ENCODE results near the gene MARCHF11. TPM values are rescaled to one million over a fixed set of nuclear protein-coding genes. Genes with fewer than 3 reads are reported as not detected.

Gene MARCHF11
- total and polyA plus RNA-seq, 2 experiments from 2014 or later: 0.17 to 1.5 TPM

- H4K20me1 ChIP-seq (replicated peaks; ENCODE audit: insufficient read depth): no peaks in the 10 kb centered on the region
- Mint-ChIP-seq H3K27me3 (ENCODE audit: insufficient read depth, low read depth, poor library complexity) (peaks cover 3% of the 10 kb centered on the region), H3K36me3 (ENCODE audit: low read depth) (no peaks in the 10 kb centered on the region), H3K4me3 (no peak overlapping the region), H3K9me3 (no peaks in the 10 kb centered on the region), H3K27ac (no peak overlapping the region), H3K4me1 (no peaks in the 10 kb centered on the region)
- DNase-seq (ENCODE audit: low spot score): no peak
- no peaks in the 10 kb centered on the region for H3K9me2 ChIP-seq (ENCODE audit: insufficient read depth)
- no peaks in the 10 kb centered on the region for H3K27me3 ChIP-seq (ENCODE audit: insufficient read depth)
- H3F3A ChIP-seq (replicated peaks; ENCODE audit: low read depth): no peaks in the 10 kb centered on the region
- H3K4me2 ChIP-seq: no peak overlapping the region
- TF ChIP-seq ZNF462 (CRISPR knock-in tag; IDR thresholded peaks at IDR 0.05): no peak
- no peak for TF ChIP-seq ZNF114 (CRISPR knock-in tag; IDR thresholded peaks at IDR 0.05)
- no peak for TF ChIP-seq STAT1 (IDR thresholded peaks at IDR 0.05; ENCODE audit: unreplicated experiment)
- H3K4me1 ChIP-seq (ENCODE audit: insufficient read depth): no peaks in the 10 kb centered on the region
- H3K79me2 ChIP-seq (replicated peaks; ENCODE audit: insufficient read depth): no peaks in the 10 kb centered on the region
- no peak overlapping the region for H3K27ac ChIP-seq (ENCODE audit: low read depth)
- H2AFZ ChIP-seq: no peak overlapping the region
- no peak for ATAC-seq
- no peaks in the 10 kb centered on the region for H3K36me3 ChIP-seq (ENCODE audit: insufficient read depth)
- no peak overlapping the region for H3K4me3 ChIP-seq
These were observed 105.2 kb downstream of the MARCHF11 start for GRCh38 chr5:16074358-16074757.

GRCh38 chr5:16072616-16073015, 107.0 kb downstream of the MARCHF11 start:
- Histone ChIP-seq H3K79me2 (replicated peaks; ENCODE audit: insufficient read depth) (no peaks in the 10 kb centered on the region), H3K27me3 (ENCODE audit: insufficient read depth) (no peaks in the 10 kb centered on the region), H4K20me1 (replicated peaks; ENCODE audit: insufficient read depth) (no peaks in the 10 kb centered on the region), H3K4me1 (ENCODE audit: insufficient read depth) (no peaks in the 10 kb centered on the region), H3K4me2 (no peak overlapping the region), H3K27ac (ENCODE audit: low read depth) (no peak overlapping the region), H3K36me3 (ENCODE audit: insufficient read depth) (no peaks in the 10 kb centered on the region), H3F3A (replicated peaks; ENCODE audit: low read depth) (no peaks in the 10 kb centered on the region), H3K9me2 (ENCODE audit: insufficient read depth) (no peaks in the 10 kb centered on the region), H2AFZ (no peak overlapping the region), H3K4me3 (no peak overlapping the region)
- ATAC-seq (no peak), DNase-seq (ENCODE audit: low spot score) (no peak)
- H3K4me3 Mint-ChIP-seq: no peak overlapping the region
- no peaks in the 10 kb centered on the region for H3K9me3 Mint-ChIP-seq
- H3K4me1 Mint-ChIP-seq: no peaks in the 10 kb centered on the region
- H3K27ac Mint-ChIP-seq: no peak overlapping the region
- H3K27me3 Mint-ChIP-seq (ENCODE audit: insufficient read depth, low read depth, poor library complexity): no peaks in the 10 kb centered on the region
- no peaks in the 10 kb centered on the region for H3K36me3 Mint-ChIP-seq (ENCODE audit: low read depth)
- TF ChIP-seq CREB1 (CRISPR knock-in tag; IDR thresholded peaks at IDR 0.05; ENCODE audit: low read depth): no peak
- TF ChIP-seq ZNF462 (CRISPR knock-in tag; IDR thresholded peaks at IDR 0.05): no peak
- TF ChIP-seq POLR2AphosphoS5 (IDR thresholded peaks at IDR 0.05; ENCODE audit: low read depth): no peak
- TF ChIP-seq EZH2 (IDR thresholded peaks at IDR 0.05; ENCODE audit: low read depth, unreplicated experiment): no peak
- no peak for TF ChIP-seq ZNF331 (CRISPR knock-in tag; IDR thresholded peaks at IDR 0.05; ENCODE audit: low read depth)
- TF ChIP-seq JUNB (IDR thresholded peaks at IDR 0.05; ENCODE audit: unreplicated experiment): no peak

Measured in GM23338 (cell line).